H4 (cell line): Measurements from ENCODE around the gene RAPGEFL1. TPM values are rescaled to one million over a fixed set of nuclear protein-coding genes. Genes with fewer than 3 reads are reported as not detected.
"Not testable (repeated sequence)": the region's sequence is repeated elsewhere in the genome, so short reads cannot be mapped to it uniquely, and the experiment has no call there.

Source experiments
- DNase-seq: peaks from one replicate; pipeline ENCODE4 v3.0.0-alpha.2; 2015; ENCODE audit warnings: low spot score
- total RNA-seq: library from RNA; depleted of rRNA; stranded (reverse); fragments of >200 nt; shearing (Covaris generic); gene quantifications from 2 replicates; pipeline ENCODE4 v1.2.3, GENCODE V29; 2014

The RAPGEFL1 gene
- total RNA-seq, 1 experiment from 2014 or later = 0.74 TPM

DNA sequence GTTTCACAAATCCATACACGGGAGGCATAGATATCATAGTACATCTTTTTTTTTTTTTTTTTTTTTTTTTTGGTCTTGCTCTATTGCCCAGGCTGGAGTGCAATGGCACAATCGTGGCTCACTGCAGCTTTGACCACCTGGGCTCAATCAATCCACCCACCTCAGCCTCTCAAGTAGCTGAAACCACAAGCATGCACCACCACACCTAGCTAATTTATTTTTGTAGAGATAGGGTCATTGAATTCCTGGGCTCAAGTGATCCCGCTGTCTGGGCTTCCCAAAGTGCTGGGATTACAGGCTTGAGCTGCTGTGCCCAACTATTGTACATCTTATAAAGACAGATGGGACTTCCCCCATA lies 3.5 kb upstream of the RAPGEFL1 start:
- DNase-seq = no peak

DNA sequence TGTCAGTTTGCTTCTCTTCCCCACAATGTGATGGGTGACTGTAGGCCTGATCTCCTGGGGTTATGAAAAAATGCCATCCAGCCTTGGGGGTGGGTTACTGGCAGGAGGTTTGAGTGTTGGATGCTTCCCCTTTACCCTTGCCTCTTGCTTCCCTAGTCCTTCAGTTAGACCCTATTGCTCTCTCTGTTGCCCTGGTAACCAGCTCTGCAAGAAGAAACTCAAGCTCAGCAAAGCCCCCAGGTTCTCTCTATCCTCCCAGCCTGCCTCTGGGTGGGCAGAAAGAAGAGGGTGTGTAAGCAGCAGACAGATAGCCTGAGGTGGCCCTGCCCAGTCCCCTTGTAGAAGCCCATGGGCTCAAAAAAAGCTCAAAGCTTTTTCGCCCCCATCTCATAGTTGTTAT lies 2.8 kb upstream of the RAPGEFL1 start:
- DNase-seq = no peak

DNA sequence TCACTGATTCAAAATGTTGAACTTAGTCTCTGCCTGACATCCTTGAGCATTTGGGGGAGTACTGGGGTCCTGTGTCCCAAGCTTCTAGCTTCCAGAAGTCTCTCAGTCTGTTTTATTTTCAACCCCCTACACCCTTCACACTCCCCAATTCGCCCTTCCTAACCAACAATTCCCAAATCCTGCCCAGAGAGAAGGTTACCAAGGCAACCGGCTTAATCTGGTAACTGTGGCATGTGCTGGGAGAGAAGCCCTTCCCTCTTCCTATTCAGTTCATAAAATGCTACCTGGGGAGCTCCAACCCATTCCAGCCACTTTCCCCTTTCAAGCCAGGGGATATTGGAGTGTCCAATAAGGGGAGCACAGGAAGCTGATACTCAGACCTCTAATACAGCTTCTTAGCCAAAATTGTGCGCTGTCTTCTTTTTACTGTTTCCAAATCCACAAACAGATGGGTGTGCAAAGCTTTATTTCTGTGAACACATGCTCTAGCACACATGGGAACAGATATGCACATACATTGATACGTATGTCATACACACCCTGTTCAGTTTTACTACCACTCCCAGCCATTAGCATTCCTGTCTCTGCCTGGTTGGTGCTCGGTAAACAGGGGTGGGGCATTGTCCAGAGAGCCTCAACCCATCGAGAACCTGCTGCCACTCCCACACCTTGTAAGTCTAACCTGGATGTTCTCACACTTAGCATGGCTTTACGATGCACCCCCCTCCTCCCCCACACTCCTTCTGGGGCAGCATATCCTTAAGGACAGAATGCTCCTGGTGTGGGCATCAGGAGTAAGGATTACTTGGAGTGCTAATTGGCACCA lies 1.1 kb upstream of the RAPGEFL1 start:
- no peak for DNase-seq

DNA sequence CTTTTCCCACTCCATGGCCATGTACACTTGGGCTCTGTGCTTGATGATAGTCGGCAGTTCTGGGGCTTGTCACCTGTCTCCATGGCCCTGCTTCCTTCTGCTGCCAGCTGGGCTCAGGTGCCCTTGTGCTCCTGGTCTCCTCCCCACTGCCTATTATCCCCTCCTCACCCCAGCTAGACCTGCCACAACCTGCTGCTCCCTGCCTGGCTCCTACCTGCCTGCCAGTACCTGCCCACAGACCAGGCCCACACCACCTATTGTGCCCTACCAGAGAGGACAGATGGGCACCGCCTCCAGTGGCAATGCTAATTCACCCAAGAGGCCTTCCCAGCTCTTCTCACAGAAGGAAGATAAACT lies 538 bp upstream of the RAPGEFL1 start:
- DNase-seq = no peak

DNA sequence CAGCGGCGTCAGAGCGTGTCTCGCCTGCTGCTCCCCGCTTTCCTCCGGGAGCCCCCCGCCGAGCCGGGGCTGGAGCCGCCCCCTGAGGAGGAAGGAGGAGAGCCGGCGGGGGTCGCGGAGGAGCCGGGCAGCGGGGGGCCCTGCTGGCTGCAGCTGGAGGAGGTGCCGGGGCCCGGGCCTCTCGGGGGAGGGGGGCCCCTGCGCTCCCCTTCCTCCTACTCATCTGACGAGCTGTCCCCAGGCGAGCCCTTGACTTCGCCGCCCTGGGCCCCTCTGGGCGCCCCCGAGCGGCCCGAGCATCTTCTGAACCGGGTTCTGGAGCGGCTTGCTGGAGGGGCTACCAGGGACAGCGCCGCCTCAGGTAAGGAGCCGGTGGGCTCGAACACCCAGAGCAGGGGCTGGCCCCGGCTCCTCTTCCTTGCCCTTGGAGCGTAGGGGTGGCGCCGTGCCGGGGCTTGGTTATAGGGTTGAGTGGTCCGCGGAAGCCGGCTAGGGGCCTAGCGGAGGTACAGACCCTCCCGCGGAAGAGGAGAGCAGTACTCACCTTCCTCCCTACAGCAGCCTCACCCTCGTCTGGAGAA lies 841 bp downstream of the RAPGEFL1 start:
- DNase-seq = no peak

DNA sequence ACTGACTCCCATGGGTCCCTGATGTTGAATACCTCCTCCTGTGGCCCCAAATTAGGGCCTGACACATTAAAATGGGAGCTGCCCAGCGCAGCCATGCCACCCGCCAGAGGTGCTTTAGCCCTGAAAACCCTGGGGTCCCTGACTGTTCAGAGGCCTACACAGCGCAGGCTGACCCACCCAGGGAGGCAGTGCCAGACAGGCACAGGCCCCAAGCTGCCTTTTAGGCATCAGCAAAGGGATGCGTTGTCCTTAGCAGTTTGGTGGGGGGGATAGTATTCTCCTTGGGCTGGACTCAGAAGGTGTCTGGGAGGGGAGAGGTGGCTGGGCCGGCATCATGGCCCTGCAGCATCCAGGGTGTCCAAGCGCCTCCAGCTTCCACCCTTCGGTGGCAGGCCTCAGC lies 1.4 kb downstream of the RAPGEFL1 start:
- no peak for DNase-seq

DNA sequence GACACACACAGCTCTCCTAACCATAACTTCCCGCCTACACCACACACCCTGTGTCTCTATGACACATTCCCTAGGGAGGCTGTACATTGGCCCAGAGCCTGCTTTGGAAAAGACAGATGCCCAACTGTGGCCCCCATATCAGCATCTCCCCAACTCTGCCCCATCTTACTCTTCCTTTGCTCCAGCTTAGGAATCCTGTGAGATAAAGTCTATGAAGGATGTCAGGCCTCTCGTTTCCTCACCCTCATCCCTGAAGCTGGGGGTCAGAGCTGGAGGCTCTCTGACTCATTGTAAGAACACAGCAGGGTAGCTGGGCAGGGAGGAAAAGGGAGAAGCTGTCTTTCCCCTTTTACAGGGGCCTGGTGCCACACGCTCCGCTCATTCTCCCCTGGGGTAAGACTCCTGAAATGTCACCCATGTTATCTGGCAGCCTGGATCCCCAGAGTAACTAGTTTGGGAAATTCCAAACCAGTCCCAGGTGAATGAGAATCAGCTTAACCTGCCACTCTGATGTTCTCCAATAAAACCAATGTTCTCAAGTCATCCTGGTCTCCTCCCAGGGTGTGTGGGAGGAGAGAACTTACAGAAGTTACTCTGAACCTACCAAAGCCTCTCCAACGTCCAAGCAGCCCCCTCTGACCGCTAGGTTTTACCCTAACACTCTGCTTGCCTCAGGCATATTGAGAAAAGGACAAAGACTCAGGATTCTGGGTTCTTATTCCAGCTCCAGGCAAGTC lies 2.8 kb downstream of the RAPGEFL1 start:
- DNase-seq = no peak

DNA sequence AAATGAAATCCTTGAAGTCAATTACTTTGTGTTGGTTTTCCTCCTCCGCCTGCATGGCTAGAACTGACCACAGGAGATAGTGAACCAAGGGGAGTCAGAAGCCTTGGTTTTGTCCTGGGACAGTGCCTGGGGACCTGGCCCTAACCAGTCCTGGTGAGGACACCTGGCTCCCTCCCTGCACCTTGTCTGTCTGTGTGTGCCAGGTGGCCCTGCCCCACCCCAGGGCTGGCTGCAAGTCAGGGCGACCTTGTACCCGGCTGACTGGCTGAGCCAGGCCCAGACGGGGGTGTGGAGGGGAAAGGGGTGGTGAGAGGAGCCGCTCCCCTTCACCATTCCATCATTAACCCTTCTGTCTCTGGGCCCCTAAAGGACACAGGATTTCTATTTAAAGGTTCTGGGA lies 3.4 kb downstream of the RAPGEFL1 start:
- no peak for DNase-seq

DNA sequence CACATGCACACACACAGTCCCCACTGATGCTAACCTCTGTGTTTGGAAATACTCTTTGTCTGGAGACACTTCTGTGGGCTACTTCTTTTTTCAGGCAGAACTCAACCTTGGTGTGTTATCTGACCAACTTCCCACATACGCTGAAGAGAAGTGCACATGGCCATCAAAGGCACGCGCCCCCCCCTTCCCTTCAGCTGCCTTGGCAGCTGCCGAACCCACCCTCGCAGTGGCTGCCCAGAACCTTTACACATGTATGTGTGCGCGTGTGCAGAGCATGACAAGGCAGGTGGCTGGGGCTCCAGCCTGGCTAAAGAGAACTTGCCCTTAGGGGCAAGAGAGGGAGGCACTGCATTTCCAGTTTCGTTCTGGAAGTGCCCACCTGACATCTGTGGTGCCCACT lies 3.9 kb downstream of the RAPGEFL1 start:
- DNase-seq = no peak

DNA sequence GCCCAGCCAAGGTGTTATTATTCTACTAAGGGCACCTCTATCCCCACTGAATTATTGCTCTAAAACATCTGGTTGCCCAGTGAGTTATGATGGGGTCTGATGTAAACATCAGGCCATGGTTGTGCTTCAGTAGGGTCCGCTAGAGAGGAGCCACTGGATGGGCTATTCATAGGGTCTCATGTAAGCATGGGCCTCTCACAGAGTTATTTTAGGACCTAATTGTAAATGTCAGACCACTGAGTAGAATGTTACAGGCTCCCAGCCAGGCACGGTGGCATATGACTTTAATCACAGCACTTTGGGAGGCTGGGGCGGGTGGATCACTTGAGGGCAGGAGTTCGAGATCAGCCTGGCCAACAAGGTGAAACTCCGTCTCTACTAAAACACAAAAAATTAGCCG lies 5.3 kb downstream of the RAPGEFL1 start:
- DNase-seq = no peak

DNA sequence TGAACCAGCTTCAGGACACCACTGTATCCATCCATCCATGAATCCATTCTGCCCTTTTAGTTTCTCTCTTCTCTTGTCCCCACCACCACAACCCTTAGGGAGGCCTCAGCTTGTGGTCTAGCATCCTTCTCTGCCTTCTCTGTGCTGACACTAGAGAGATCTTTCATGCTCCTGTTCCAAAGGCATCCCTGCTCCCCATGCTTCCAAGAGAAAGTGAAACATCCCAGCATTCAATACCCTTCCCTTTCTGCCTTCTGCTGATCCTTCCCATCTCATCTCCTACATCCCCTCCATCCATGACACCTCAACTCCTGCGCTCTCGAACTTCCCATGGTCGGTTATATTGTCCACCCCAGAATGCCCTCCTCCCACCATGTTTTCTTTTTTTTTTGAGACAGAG lies 10.0 kb downstream of the RAPGEFL1 start:
- no peak for DNase-seq

DNA sequence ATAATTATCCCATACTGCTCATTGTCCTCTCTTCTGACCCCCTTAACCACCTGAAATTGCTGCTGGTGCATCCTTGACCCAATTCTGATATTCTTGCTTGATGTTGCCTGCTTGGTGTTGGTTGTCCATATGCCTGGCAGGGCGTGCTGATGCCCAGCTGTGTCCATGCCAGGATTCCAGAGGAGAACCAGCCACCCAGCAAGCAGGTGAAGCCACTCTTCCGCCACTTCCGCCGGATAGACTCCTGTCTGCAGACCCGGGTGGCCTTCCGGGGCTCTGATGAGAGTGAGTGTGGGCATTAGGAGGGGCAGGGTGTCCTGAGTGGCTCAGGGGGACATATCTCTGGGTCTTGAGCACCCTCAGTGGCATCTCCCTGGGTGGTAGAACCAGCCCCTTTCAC lies 11.4 kb downstream of the RAPGEFL1 start:
- no peak for DNase-seq

DNA sequence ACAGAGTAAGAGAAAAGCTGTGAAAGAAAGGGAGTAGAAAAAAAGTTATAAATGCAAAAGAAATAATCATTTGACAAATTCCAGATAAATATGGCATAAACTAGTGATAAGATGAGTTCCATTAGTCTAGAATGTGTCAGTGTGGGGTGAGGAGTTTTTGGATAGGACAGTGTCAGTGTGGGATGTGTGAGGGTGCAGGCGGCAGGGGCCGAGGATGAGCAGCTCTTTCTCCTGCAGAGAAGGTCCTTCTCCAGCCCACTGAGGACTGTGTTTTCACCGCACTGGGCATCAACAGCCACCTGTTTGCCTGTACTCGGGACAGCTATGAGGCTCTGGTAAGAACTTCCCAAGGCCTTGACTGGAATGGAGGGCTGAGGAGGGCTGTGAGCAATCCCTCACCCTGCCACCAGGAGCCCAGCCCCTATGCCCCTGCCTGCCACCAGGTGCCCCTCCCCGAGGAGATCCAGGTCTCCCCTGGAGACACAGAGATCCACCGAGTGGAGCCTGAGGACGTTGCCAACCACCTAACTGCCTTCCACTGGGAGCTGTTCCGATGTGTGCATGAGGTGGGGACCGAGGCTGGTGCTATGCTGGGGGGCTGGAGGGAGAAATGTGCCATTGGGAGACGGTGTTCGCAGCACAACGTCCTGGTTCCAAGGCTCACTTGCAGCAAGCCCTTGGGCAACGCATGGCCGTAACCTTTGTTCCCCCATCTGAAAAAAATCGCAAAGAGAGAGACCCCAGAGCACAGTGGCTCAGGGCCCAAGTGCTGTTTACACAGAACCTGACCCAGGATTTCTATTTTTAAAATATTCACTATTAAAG lies 13.1 kb downstream of the RAPGEFL1 start:
- no peak for DNase-seq

DNA sequence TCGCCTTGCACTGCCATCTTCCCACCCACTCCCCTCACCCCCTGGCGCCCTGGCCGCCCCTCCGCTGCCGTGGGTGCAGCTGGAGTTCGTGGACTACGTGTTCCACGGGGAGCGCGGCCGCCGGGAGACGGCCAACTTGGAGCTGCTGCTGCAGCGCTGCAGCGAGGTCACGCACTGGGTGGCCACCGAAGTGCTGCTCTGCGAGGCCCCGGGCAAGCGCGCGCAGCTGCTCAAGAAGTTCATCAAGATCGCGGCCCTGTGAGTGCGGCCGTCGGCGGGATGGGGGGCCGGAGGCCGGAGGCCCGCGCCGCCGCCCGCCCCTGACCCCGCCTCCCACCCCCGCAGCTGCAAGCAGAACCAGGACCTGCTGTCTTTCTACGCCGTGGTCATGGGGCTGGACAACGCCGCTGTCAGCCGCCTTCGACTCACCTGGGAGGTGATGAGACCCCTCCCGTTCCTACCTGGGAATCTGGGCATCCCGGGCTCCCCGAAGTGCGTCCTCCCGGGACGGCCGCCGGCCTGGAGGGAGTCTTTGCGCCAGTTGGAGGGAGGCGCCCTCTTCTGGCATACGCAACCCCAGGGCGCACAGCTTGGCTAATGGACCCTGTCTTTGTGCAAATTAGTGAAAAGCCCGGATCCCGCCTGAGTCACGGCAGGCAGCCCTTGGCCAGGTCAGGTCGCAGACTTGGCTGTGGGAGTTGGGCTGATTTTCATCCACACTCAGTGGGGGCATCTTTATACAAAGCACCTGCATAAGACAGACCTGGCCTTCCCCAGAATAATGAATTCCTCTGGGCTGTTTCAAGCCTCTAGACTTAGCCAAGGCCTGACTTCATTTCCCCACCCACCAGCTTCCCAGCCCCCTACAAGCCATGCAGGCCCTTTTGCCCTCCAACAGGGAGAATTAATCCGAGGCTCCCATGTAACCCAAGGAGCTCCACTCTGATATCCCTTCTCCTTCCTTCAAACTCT lies 14.3 kb downstream of the RAPGEFL1 start:
- DNase-seq = no peak

DNA sequence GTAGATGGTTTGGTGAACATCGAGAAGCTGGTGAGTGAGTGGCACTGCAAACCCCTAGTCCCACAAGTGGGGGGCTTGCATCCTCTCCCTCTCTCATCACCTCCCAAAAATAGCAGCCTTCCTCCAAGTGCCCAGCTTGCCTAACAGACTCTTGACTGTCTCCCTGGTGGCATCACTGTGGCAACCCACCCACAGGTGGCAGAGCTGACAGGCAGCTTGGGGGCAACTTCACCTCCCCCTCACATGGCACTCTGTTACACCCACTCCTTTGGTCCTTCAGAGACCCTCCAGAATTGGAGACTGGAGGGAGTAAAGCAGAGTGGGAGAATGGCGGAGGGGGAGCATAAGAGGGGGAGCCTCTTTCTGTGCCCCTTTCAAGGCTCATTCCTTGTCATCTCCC lies 15.7 kb downstream of the RAPGEFL1 start:
- DNase-seq = no peak

DNA sequence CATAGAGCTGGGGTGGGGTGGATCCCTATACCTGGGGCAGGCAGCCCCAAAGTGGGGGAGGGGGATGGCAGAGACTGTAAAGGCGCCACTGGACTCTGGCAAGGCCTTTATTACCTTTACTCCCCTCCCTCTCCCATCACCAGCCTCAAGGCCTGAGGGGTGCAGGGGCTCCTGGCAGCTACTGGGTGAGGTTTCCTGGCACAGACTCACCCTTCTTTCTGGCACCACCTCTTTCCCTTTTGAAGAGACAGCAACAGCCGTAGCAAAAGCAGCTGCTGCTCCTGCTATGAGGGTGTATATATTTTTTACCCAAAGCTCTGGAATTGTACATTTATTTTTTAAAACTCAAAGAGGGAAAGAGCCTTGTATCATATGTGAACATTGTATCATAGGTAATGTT lies 17.6 kb downstream of the RAPGEFL1 start:
- DNase-seq = no peak

DNA sequence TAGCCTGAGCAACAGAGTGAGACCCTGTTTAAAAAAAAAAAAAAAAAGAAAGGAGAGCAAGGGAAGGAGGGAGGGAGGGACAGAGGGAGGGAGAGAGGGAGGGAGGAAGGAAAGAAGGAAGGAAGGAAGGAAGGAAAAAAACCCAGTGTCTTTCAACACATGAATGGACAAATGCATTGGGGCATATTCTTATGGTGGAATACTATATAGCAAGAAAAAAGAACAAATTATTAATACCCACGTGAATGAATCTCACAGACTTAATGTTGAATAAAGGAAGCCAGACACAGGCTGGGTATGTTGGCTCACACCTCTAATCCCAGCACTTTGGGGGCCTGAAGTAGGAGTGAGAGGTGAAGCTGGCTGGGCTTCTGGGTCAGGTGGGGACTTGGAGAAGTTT lies 20.3 kb downstream of the RAPGEFL1 start:
- no peak for DNase-seq

DNA sequence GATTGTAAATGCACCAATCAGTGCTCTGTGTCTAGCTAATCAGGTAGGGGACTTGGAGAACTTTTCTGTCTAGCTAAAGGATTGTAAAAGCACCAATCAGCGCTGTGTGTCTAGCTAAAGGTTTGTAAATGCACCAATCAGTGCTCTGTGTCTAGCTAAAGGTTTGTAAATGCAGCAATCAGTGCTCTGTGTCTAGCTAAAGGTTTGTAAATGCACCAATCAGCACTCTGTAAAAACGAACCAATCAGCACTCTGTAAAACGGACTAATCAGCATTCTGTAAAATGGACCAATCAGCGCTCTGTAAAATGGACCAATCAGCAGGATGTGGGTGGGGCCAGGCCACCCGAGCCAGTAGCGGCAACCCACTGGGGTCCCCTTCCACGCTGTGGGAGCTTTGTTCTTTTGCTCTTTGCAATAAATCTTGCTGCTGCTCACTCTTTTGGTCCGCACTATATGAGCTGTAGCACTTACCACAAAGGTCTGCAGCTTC lies 20.7 kb downstream of the RAPGEFL1 start:
- not testable (repeated sequence) for DNase-seq

DNA sequence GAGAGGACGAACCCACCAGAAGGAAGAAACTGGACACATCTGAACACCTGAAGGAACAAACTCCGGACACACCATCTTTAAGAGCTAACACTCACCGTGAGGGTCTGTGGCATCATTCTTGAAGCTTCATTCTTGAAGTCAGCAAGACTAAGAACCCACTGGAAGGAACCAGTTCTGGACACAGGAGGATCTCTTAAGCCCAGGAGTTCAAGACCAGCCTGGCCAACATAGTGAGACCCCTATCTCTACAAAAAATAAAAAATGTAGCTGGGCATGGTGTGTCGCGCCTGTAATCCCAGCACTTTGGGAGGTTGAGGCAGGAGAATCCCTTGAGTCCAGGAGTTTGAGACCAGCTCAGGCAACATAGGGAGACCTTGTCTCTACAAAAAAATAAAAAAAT lies 21.3 kb downstream of the RAPGEFL1 start:
- no peak for DNase-seq

DNA sequence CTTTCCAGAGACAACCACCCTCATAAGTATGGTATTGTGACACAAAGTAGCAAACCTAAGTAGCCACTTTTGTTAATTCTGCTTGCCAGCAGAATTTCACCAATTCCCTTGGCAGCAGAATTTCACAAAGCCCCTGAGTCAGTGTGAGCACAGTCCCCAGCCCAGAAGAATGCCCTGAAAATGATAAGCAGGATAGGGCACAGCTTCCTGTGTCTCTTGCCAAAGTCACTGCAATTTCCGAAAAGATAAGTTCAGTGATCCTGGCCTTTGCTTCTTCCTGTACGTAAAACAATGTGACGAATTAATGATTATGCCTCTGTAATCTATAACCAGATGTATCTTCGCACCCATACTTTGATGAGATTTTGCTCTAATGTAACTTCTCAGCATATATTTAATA lies 25.9 kb downstream of the RAPGEFL1 start:
- no peak for DNase-seq

DNA sequence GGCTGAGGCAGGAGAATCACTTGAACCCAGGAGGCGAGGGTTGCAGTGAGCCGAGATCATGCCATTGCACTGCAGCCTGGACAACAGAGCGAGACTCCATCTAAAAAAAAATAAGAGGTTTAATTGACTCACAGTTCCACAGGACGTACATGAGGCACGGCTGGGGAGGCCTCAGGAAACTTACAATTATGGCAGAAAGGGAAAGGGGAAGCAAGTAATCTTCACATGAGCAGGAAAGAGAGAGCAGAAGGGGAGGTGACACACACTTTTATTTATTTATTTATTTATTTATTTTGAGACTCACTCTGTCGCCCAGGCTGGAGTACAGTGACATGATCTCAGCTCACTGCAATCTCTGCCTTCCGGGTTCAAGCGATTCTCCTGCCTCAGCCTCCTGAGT lies 28.9 kb downstream of the RAPGEFL1 start:
- not testable (repeated sequence) for DNase-seq
